Psoas muscle (tissue), 8 donors: ENCODE results near the gene CFAP74. TPM values are rescaled to one million over a fixed set of nuclear protein-coding genes. Genes with fewer than 3 reads are reported as not detected.

ENCODE experiments used
- ATAC-seq, 4 donors: fragments of 200-7000 bp; cut with Tn5 transposase; one replicate each; pipeline ENCODE4 v1.9.1; 2020; ENCODE audit warnings: moderate library complexity in 3 of 4, mild to moderate bottlenecking in 2 of 4
- DNase-seq, 2 donors: peaks; one replicate each; pipeline ENCODE4 v3.0.0-alpha.2; 2020
- H3K27ac ChIP-seq: fragments of 200-600 bp; one replicate; pipeline ENCODE4 v1.8.0; 2022
- H3K27me3 ChIP-seq, 3 donors: fragments of 200-600 bp in 1 of 3; one replicate each; pipeline versions ENCODE4 v1.6.1 to v1.8.0; 2013 to 2022; ENCODE audit warnings: low read length in 2 of 3, mild to moderate bottlenecking in 2 of 3, moderate library complexity in 1 of 3; ENCODE audit not compliant: insufficient read depth in 3 of 3
- H3K36me3 ChIP-seq, 2 donors: fragments of 200-600 bp in 1 of 2; one replicate each; pipeline versions ENCODE4 v1.6.1 to v1.8.0; 2013 to 2022; ENCODE audit warnings: low read depth in 1 of 2, mild to moderate bottlenecking in 1 of 2, moderate library complexity in 1 of 2; ENCODE audit not compliant: insufficient read depth in 1 of 2
- H3K4me1 ChIP-seq: fragments of 200-600 bp; one replicate; pipeline ENCODE4 v1.8.0; 2022
- H3K4me3 ChIP-seq: fragments of 200-600 bp; one replicate; pipeline ENCODE4 v1.8.0; 2022; ENCODE audit warnings: mild to moderate bottlenecking
- H3K9me3 ChIP-seq: fragments of 200-600 bp; one replicate; pipeline ENCODE4 v1.8.0; 2022
- CTCF ChIP-seq: fragments of 200-600 bp; IDR thresholded peaks from one replicate; pipeline ENCODE4 v1.8.0; 2022; ENCODE audit warnings: antibody characterized with exemption
- WGBS, 3 donors: extraction: QIAGEN DNeasy Blood & Tissue Kit; methylation state at CpG; one replicate each; pipeline versions ENCODE4 v1.1.6 to v1.1.7; 2013; 5-methylcytosine and 5-hydroxymethylcytosine counted together
- intact Hi-C, 2 donors: fragments of 100-400 bp; cut with DNase I; formaldehyde crosslinking; loops; one replicate each; pipeline versions ENCODE4 v1.11.0 to v1.14.2; 2022
- polyA plus RNA-seq, 3 donors: library from polyadenylated mRNA; stranded (reverse); fragments of 200-250 nt; gene quantifications; one replicate each; pipeline ENCODE4 v1.2.3, GENCODE V29; 2013
- total RNA-seq, 4 donors: library from RNA; stranded (reverse); fragmentation: NEBNext Ultra II Directional in 2 of 4; extraction: Animal tissue kit (Norgen Biotek cat#: 25700) in 2 of 4; gene quantifications; one replicate each; pipeline versions ENCODE4 v1.2.1 to v1.2.4, GENCODE V29; 2021 to 2023
- donor health status: healthy with polysubstance abuse.
- donor health status: DM: no; HTN: no; CAD: no; lungs with moderate emphysema.
- donor health status: Bipolar disorder and iron deficiency.
- donor health status: healthy.
- donor health status: DM: yes; HTN: yes; CAD: no.
- donor health status: DM: no; HTN: no; CAD: no.
- donor health status: DM: no; HTN: no; CAD: no.
- donor health status: DM: yes; HTN: yes; CAD: no.

Gene CFAP74
- total and polyA plus RNA-seq, 7 donors = 0.01 to 0.05 TPM; not detected in 5

- DNase-seq (peak in 1 of 2 donors; percentile 53), ATAC-seq (no peak)
- TF ChIP-seq CTCF = no peak
Measured at GRCh38 chr1:1990222-1990621, 13.4 kb downstream of the CFAP74 start.

GRCh38 chr1:1989789-1990188, 13.8 kb downstream of the CFAP74 start:
- no peaks in the 10 kb centered on the region for H3K4me1 ChIP-seq
- no peak for DNase-seq
- no peaks in the 10 kb centered on the region for H3K36me3 ChIP-seq
- no peak for ATAC-seq
- no peak for TF ChIP-seq CTCF
- no peak overlapping the region for H3K4me3 ChIP-seq
- H3K27ac ChIP-seq = peak overlapping the region; percentile 46
- intact Hi-C loops = no loop called here
- 31 to 47% (median 36%) methylated on average over 9 of the region's 9 CpGs for WGBS, 3 donors
- H3K27me3 ChIP-seq = peaks cover 0 to 44% (median 5%) of the 10 kb centered on the region in 3 donors
- no peaks in the 10 kb centered on the region for H3K9me3 ChIP-seq

More at GRCh38 chr1:1990222-1990621, 13.4 kb downstream of the CFAP74 start:
- H3K9me3 ChIP-seq = no peaks in the 10 kb centered on the region
- no peaks in the 10 kb centered on the region for H3K36me3 ChIP-seq
- H3K4me3 ChIP-seq = no peak overlapping the region
- peak overlapping the region; percentile 46 for H3K27ac ChIP-seq
- no peaks in the 10 kb centered on the region for H3K4me1 ChIP-seq
- intact Hi-C loops = no loop called here
- peaks cover 0 to 47% (median 5%) of the 10 kb centered on the region in 3 donors for H3K27me3 ChIP-seq
- WGBS, 3 donors = 15 to 24% (median 17%) methylated on average over 10 of the region's 10 CpGs

- no peak for TF ChIP-seq CTCF
- Histone ChIP-seq H3K9me3 (no peaks in the 10 kb centered on the region), H3K27me3 (peaks cover 0 to 40% (median 5%) of the 10 kb centered on the region in 3 donors)
Measured at GRCh38 chr1:1989102-1989542, 14.5 kb downstream of the CFAP74 start.

GRCh38 chr1:1988061-1988945, 15.3 kb downstream of the CFAP74 start:
- Histone ChIP-seq H3K9me3 (no peaks in the 10 kb centered on the region), H3K27ac (no peak overlapping the region), H3K4me1 (no peaks in the 10 kb centered on the region), H3K36me3 (no peaks in the 10 kb centered on the region), H3K4me3 (no peak overlapping the region), H3K27me3 (peaks cover 0 to 40% (median 5%) of the 10 kb centered on the region in 3 donors)
- TF ChIP-seq CTCF = no peak
- 57 to 65% (median 59%) methylated on average over 28 to 29 of the region's 29 CpGs for WGBS, 3 donors
- DNase-seq (no peak), ATAC-seq (no peak)
- intact Hi-C loops = no loop called here

More at GRCh38 chr1:1989102-1989542, 14.5 kb downstream of the CFAP74 start:
- DNase-seq (peak in 1 of 2 donors; percentile 38), ATAC-seq (no peak)
- Histone ChIP-seq H3K4me1 (no peaks in the 10 kb centered on the region), H3K36me3 (no peaks in the 10 kb centered on the region), H3K4me3 (no peak overlapping the region), H3K27ac (peak overlapping the region; percentile 46)
- intact Hi-C loops = no loop called here
- 32 to 43% (median 32%) methylated on average over 21 to 22 of the region's 22 CpGs for WGBS, 3 donors
